Measurements from ENCODE around the gene KPNA1.

The KPNA1 gene

GRCh38 chr3:122538956-122539490 lies 24.3 kb upstream of the KPNA1 start:
- CTCF ChIA-PET: no interaction called here
- Histone ChIP-seq H3K27me3 (replicated peaks in 2 of 5; ENCODE audit: control insufficient read depth in 4 of 5, insufficient read depth in 5 of 5, low read length in 4 of 5) (no peaks in the 10 kb centered on the region), H3K36me3 (ENCODE audit: control insufficient read depth in 4 of 4, insufficient read depth in 4 of 4, low read length in 3 of 4) (peaks cover 17 to 58% (median 40%) of the 10 kb centered on the region in 4 experiments), H3K4me1 (ENCODE audit: control extremely low read depth in 1 of 4, control insufficient read depth in 4 of 4, insufficient read depth in 4 of 4, low read length in 3 of 4) (no peaks in the 10 kb centered on the region), H3K4me3 (ENCODE audit: control insufficient read depth in 1 of 7, extremely low read depth in 1 of 7, insufficient read depth in 4 of 7, low read depth in 2 of 7, low read length in 6 of 7) (no peak overlapping the region), H3K27ac (ENCODE audit: insufficient read depth in 1 of 2, low read depth in 1 of 2, low read length in 2 of 2, poor library complexity in 1 of 2, severe bottlenecking in 2 of 2) (no peak overlapping the region), H3K9me3 (ENCODE audit: control extremely low read depth in 1 of 5, control insufficient read depth in 4 of 5, insufficient read depth in 2 of 5, low read depth in 1 of 5, low read length in 4 of 5) (no peaks in the 10 kb centered on the region)
- DNase-seq: no peak
- 78% methylated on average over 5 of the region's 7 CpGs for WGBS (ENCODE audit: insufficient coverage)
- POLR2A ChIA-PET: no interaction called here

- no peak overlapping the region for H3K4me3 ChIP-seq (ENCODE audit: control insufficient read depth in 1 of 7, extremely low read depth in 1 of 7, insufficient read depth in 4 of 7, low read depth in 2 of 7, low read length in 6 of 7)
- H3K9me3 ChIP-seq (ENCODE audit: control extremely low read depth in 1 of 5, control insufficient read depth in 4 of 5, insufficient read depth in 2 of 5, low read depth in 1 of 5, low read length in 4 of 5): no peaks in the 10 kb centered on the region
- no peak overlapping the region for H3K27ac ChIP-seq (ENCODE audit: insufficient read depth in 1 of 2, low read depth in 1 of 2, low read length in 2 of 2, poor library complexity in 1 of 2, severe bottlenecking in 2 of 2)
- peaks cover 27 to 76% (median 52%) of the 10 kb centered on the region in 4 experiments for H3K36me3 ChIP-seq (ENCODE audit: control insufficient read depth in 4 of 4, insufficient read depth in 4 of 4, low read length in 3 of 4)
- ChIA-PET POLR2A (no interaction called here), CTCF (interaction anchor here (0.7 kb wide), 2 partner anchors 9 to 68 kb away, joined by 3 read pairs; no protein-coding TSS in a partner anchor)
- 100% methylated on average over 3 of the region's 3 CpGs for WGBS (ENCODE audit: insufficient coverage)
- H3K4me1 ChIP-seq (ENCODE audit: control extremely low read depth in 1 of 4, control insufficient read depth in 4 of 4, insufficient read depth in 4 of 4, low read length in 3 of 4): no peaks in the 10 kb centered on the region
- no peak for DNase-seq
- H3K27me3 ChIP-seq (replicated peaks in 2 of 5; ENCODE audit: control insufficient read depth in 4 of 5, insufficient read depth in 5 of 5, low read length in 4 of 5): no peaks in the 10 kb centered on the region
Observed at GRCh38 chr3:122536632-122537001, 21.9 kb upstream of the KPNA1 start.

- H3K4me3 ChIP-seq (ENCODE audit: control insufficient read depth in 1 of 7, extremely low read depth in 1 of 7, insufficient read depth in 4 of 7, low read depth in 2 of 7, low read length in 6 of 7): no peak overlapping the region
- CTCF ChIA-PET: interaction anchor here (0.7 kb wide), 2 partner anchors 9 to 67 kb away, joined by 3 read pairs; no protein-coding TSS in a partner anchor
- no peak overlapping the region for H3K27ac ChIP-seq (ENCODE audit: insufficient read depth in 1 of 2, low read depth in 1 of 2, low read length in 2 of 2, poor library complexity in 1 of 2, severe bottlenecking in 2 of 2)
- H3K27me3 ChIP-seq (replicated peaks in 2 of 5; ENCODE audit: control insufficient read depth in 4 of 5, insufficient read depth in 5 of 5, low read length in 4 of 5): no peaks in the 10 kb centered on the region
- no peaks in the 10 kb centered on the region for H3K4me1 ChIP-seq (ENCODE audit: control extremely low read depth in 1 of 4, control insufficient read depth in 4 of 4, insufficient read depth in 4 of 4, low read length in 3 of 4)
- POLR2A ChIA-PET: no interaction called here
- WGBS (ENCODE audit: insufficient coverage): 100% methylated on average over 2 of the region's 6 CpGs
- H3K36me3 ChIP-seq (ENCODE audit: control insufficient read depth in 4 of 4, insufficient read depth in 4 of 4, low read length in 3 of 4): peaks cover 27 to 79% (median 52%) of the 10 kb centered on the region in 4 experiments
- H3K9me3 ChIP-seq (ENCODE audit: control extremely low read depth in 1 of 5, control insufficient read depth in 4 of 5, insufficient read depth in 2 of 5, low read depth in 1 of 5, low read length in 4 of 5): no peaks in the 10 kb centered on the region
- DNase-seq: no peak
Observed at GRCh38 chr3:122535964-122536631, 21.4 kb upstream of the KPNA1 start.

- POLR2A ChIA-PET: no interaction called here
- DNase-seq: peak in 1 of 3 donors; percentile 12
- 50% methylated on average over 1 of the region's 1 CpG for WGBS (ENCODE audit: insufficient coverage)
Observed at GRCh38 chr3:122533931-122534334, 19.2 kb upstream of the KPNA1 start.

DNA sequence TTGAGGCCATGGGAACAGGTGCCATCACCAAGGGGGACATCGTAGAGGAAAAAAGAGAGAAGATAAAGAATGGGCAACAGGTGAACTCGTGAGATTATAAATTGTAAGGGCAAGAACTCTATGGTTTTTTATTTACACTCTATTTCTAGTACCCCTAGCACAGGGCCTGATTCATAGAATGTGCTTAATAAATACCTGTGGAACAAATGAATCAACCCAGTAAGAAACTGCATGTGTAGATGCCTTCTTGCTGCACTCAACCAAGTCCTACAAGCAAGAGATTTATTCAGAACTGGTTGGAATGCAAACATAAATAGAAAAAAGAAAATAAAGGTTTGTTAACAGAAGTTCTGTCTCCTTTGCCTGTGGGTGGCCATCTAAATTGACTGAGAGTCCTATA lies 18.7 kb upstream of the KPNA1 start:
- WGBS (ENCODE audit: insufficient coverage): 100% methylated on average over 1 of the region's 2 CpGs

More at GRCh38 chr3:122533931-122534334, 19.2 kb upstream of the KPNA1 start:
- Histone ChIP-seq H3K36me3 (ENCODE audit: control insufficient read depth in 4 of 4, insufficient read depth in 4 of 4, low read length in 3 of 4) (peaks cover 27 to 68% (median 46%) of the 10 kb centered on the region in 4 experiments), H3K9me3 (ENCODE audit: control extremely low read depth in 1 of 5, control insufficient read depth in 4 of 5, insufficient read depth in 2 of 5, low read depth in 1 of 5, low read length in 4 of 5) (no peaks in the 10 kb centered on the region), H3K27me3 (replicated peaks in 2 of 5; ENCODE audit: control insufficient read depth in 4 of 5, insufficient read depth in 5 of 5, low read length in 4 of 5) (no peaks in the 10 kb centered on the region), H3K27ac (ENCODE audit: insufficient read depth in 1 of 2, low read depth in 1 of 2, low read length in 2 of 2, poor library complexity in 1 of 2, severe bottlenecking in 2 of 2) (no peak overlapping the region), H3K4me3 (ENCODE audit: control insufficient read depth in 1 of 7, extremely low read depth in 1 of 7, insufficient read depth in 4 of 7, low read depth in 2 of 7, low read length in 6 of 7) (no peak overlapping the region), H3K4me1 (ENCODE audit: control extremely low read depth in 1 of 4, control insufficient read depth in 4 of 4, insufficient read depth in 4 of 4, low read length in 3 of 4) (no peaks in the 10 kb centered on the region)
- CTCF ChIA-PET: interaction anchor here (1.4 kb wide), 1 partner anchor 76 kb away, joined by 6 read pairs; no protein-coding TSS in a partner anchor

GRCh38 chr3:122530164-122530563 lies 15.4 kb upstream of the KPNA1 start:
- CTCF ChIA-PET: interaction anchor here (1.1 kb wide), 1 partner anchor 137 kb away, joined by 4 read pairs; no protein-coding TSS in a partner anchor

More for the DNA sequence above, 18.7 kb upstream of the KPNA1 start:
- Histone ChIP-seq H3K27me3 (replicated peaks in 2 of 5; ENCODE audit: control insufficient read depth in 4 of 5, insufficient read depth in 5 of 5, low read length in 4 of 5) (no peaks in the 10 kb centered on the region), H3K4me3 (ENCODE audit: control insufficient read depth in 1 of 7, extremely low read depth in 1 of 7, insufficient read depth in 4 of 7, low read depth in 2 of 7, low read length in 6 of 7) (no peak overlapping the region), H3K27ac (ENCODE audit: insufficient read depth in 1 of 2, low read depth in 1 of 2, low read length in 2 of 2, poor library complexity in 1 of 2, severe bottlenecking in 2 of 2) (no peak overlapping the region), H3K4me1 (ENCODE audit: control extremely low read depth in 1 of 4, control insufficient read depth in 4 of 4, insufficient read depth in 4 of 4, low read length in 3 of 4) (no peaks in the 10 kb centered on the region), H3K9me3 (ENCODE audit: control extremely low read depth in 1 of 5, control insufficient read depth in 4 of 5, insufficient read depth in 2 of 5, low read depth in 1 of 5, low read length in 4 of 5) (no peaks in the 10 kb centered on the region), H3K36me3 (ENCODE audit: control insufficient read depth in 4 of 4, insufficient read depth in 4 of 4, low read length in 3 of 4) (peaks cover 27 to 67% (median 45%) of the 10 kb centered on the region in 4 experiments)
- CTCF ChIA-PET: no interaction called here
- DNase-seq: no peak
- POLR2A ChIA-PET: no interaction called here

GRCh38 chr3:122523317-122523716 lies 8.6 kb upstream of the KPNA1 start:
- H3K36me3 ChIP-seq (ENCODE audit: control insufficient read depth in 4 of 4, insufficient read depth in 4 of 4, low read length in 3 of 4): peaks cover 0 to 11% (median 5%) of the 10 kb centered on the region in 4 experiments
- ChIA-PET POLR2A (no interaction called here), CTCF (interaction anchor here (1.6 kb wide), 1 partner anchor 34 kb away, joined by 4 read pairs; no protein-coding TSS in a partner anchor)
- no peak for DNase-seq
- WGBS (ENCODE audit: insufficient coverage): 100% methylated on average over 3 of the region's 11 CpGs
- no peaks in the 10 kb centered on the region for H3K4me1 ChIP-seq (ENCODE audit: control extremely low read depth in 1 of 4, control insufficient read depth in 4 of 4, insufficient read depth in 4 of 4, low read length in 3 of 4)
- H3K9me3 ChIP-seq (ENCODE audit: control extremely low read depth in 1 of 5, control insufficient read depth in 4 of 5, insufficient read depth in 2 of 5, low read depth in 1 of 5, low read length in 4 of 5): no peaks in the 10 kb centered on the region
- H3K27me3 ChIP-seq (replicated peaks in 2 of 5; ENCODE audit: control insufficient read depth in 4 of 5, insufficient read depth in 5 of 5, low read length in 4 of 5): no peaks in the 10 kb centered on the region
- H3K4me3 ChIP-seq (ENCODE audit: control insufficient read depth in 1 of 7, extremely low read depth in 1 of 7, insufficient read depth in 4 of 7, low read depth in 2 of 7, low read length in 6 of 7): no peak overlapping the region
- H3K27ac ChIP-seq (ENCODE audit: insufficient read depth in 1 of 2, low read depth in 1 of 2, low read length in 2 of 2, poor library complexity in 1 of 2, severe bottlenecking in 2 of 2): no peak overlapping the region

More at GRCh38 chr3:122530164-122530563, 15.4 kb upstream of the KPNA1 start:
- Histone ChIP-seq H3K27ac (ENCODE audit: insufficient read depth in 1 of 2, low read depth in 1 of 2, low read length in 2 of 2, poor library complexity in 1 of 2, severe bottlenecking in 2 of 2) (no peak overlapping the region), H3K4me3 (ENCODE audit: control insufficient read depth in 1 of 7, extremely low read depth in 1 of 7, insufficient read depth in 4 of 7, low read depth in 2 of 7, low read length in 6 of 7) (no peak overlapping the region), H3K36me3 (ENCODE audit: control insufficient read depth in 4 of 4, insufficient read depth in 4 of 4, low read length in 3 of 4) (peaks cover 10 to 60% (median 38%) of the 10 kb centered on the region in 4 experiments), H3K9me3 (ENCODE audit: control extremely low read depth in 1 of 5, control insufficient read depth in 4 of 5, insufficient read depth in 2 of 5, low read depth in 1 of 5, low read length in 4 of 5) (no peaks in the 10 kb centered on the region), H3K27me3 (replicated peaks in 2 of 5; ENCODE audit: control insufficient read depth in 4 of 5, insufficient read depth in 5 of 5, low read length in 4 of 5) (no peaks in the 10 kb centered on the region), H3K4me1 (ENCODE audit: control extremely low read depth in 1 of 4, control insufficient read depth in 4 of 4, insufficient read depth in 4 of 4, low read length in 3 of 4) (no peaks in the 10 kb centered on the region)
- WGBS (ENCODE audit: insufficient coverage): 100% methylated on average over 1 of the region's 2 CpGs
- POLR2A ChIA-PET: no interaction called here
- DNase-seq: no peak

Data from common myeloid progenitor, CD34-positive (primary cell).